ENCODE results near the gene BCORL1.

BCORL1 gene

GRCh38 chrX:130060122-130061069, 78.0 kb downstream of the BCORL1 start:
- no peak for DNase-seq (ENCODE audit: low read depth)

GRCh38 chrX:130066975-130067615, 84.7 kb downstream of the BCORL1 start:
- DNase-seq (ENCODE audit: low read depth) = no peak

GRCh38 chrX:130071611-130072344, 89.3 kb downstream of the BCORL1 start:
- no peak for DNase-seq (ENCODE audit: low read depth)

DNA sequence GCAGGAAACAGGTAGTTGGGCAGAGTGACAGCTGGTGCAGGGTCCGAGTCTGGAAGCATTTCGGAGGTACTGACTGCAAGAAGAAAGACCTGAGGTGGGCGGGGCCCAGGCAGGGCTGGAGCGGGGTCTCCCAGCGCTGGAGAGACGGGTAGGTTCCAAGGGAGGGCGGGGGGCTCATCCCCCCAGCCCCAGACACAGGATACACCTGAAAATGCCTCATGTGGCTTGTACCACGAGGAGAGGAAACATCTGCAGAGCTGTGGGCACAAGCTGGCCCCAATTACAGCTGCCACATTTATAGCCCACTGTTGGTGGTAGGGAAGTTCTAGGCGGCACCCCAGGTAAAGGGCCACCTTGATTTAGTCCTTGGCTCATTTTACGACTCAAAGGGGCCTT, 89.9 kb downstream of the BCORL1 start:
- no peak for DNase-seq (ENCODE audit: low read depth)

DNA sequence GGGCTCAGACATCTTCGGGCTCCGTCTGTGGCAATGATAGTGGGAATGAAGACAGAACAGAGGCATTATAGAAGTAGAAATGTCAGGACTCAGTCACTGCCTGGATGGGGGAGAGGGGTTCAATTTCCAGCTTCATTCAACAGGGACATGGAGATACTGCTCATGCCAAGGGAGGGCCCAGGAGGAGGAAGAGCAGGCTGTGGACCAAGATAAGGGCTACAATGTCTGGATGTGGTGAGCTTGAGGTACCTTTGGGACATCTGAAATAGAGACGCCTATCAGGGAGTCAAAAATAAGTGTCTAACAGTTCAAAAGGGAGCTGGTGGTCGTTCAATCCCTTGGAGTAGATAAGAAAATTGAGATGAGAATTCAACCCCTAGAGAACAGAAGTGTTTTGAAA, 93.3 kb downstream of the BCORL1 start:
- no peak for DNase-seq (ENCODE audit: low read depth)

GRCh38 chrX:130079824-130080406, 97.5 kb downstream of the BCORL1 start:
- no peak for DNase-seq (ENCODE audit: low read depth)

DNA sequence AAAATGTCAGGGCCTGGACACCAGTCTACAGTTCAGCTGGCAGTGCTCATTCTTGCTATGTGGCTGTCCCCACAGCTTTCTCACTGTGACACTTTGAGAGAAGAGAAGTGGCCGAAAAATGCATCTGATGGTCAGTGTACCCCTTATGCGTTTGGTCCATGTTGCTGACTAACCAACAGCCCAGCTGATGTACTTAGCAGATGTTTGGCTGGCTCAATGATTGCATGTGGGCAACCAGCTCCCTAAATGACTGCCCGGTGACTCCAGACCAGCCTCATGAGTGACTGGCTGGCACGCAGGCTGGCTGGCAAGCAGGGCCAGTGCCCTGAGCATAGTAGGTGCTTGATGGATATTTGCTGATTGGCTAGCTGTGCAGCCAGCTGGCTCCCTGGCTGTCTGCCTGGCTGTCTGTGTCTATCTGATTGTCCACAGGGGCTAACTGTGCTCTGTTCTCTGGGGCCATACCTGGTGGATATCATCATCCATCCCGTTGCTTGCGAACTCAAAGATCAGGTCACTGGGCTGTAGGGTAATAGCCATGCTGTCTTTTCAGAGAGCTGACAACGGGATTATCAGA, 98.4 kb downstream of the BCORL1 start:
- DNase-seq (ENCODE audit: low read depth) = no peak

- DNase-seq (ENCODE audit: low read depth) = no peak
Observed at GRCh38 chrX:130081421-130082045, 99.1 kb downstream of the BCORL1 start.

DNA sequence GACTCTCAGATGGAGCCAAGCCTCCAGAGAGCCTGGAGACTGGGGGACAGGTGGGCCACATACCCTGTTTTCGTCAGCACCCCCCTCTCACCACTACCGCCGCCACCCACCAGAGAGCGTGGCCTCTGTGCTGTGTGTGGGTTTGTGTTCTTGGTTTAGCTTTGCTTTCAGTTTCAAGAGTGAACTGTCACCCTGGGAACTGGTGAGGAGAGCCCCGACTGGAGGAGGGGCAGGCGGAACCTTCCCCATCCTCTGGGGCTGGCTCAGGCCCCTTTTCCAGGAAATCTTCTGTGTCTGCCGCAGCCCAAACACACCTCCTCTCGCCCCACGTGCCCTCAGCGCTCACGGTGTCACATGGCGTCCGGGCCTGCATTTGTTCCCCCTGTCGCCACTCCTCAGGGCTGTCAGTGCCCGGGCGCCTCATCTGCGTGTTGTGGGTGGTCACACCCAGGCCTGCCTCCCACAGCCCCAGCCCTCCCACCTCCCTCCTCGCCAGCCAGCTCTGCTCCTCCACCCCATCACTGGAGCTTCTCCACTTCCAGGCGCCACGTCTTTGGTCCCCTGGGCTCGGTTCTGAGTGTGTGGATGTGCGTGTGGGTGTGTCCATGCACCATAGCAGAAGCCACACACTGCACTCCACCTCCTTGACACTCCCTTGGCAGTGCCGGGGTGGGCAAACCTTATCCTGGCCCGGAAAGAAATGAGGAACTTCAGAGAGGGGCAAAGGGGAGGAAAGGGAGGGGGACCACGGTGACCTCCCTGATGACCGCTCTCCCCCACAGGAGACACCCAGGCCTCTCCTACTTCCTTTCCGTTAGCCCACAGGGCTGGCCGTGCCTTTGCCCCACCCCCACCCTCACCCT, 100.0 kb downstream of the BCORL1 start:
- no peak for DNase-seq (ENCODE audit: low read depth)

- no peak for DNase-seq (ENCODE audit: low read depth)
Observed at GRCh38 chrX:130083107-130083490, 100.7 kb downstream of the BCORL1 start.

DNA sequence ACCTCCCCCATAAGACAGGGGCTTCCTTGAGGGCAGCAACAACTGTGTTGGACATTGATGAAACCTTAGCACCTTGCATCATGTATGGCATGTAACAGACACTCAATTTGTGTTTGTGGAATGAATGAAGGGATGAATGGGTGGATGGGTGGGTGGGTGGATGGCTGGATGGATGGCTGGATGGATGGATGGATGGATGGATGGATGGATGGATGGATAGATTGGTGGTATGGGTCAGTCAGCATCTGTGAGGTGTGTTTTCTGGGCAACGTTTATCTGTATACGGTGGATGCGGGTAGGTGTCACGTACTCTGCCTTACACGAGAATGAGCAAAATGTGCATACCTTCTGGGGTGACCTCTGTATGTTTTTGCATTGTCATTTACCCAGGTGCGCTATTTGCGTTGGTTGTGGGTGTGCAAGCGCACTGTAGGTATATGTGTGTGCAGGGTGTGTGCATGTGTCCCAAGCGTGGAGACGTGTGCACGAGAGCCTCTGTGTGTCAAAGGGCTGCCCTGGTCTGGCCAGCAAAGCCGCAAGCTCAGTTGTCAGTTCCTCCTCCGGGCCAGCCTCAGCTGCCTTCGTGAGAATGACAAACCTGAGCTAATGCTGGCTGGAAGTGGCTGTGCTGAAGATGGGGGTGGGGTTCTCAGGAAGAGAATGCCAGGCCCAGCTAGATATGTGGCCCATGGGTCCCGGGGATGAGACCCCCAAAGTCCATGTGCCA, 101.4 kb downstream of the BCORL1 start:
- DNase-seq (ENCODE audit: low read depth) = no peak

- DNase-seq (ENCODE audit: low read depth) = no peak
Observed at GRCh38 chrX:130084631-130085237, 102.3 kb downstream of the BCORL1 start.

- DNase-seq (ENCODE audit: low read depth) = no peak
Observed at GRCh38 chrX:130085551-130086446, 103.4 kb downstream of the BCORL1 start.

DNA sequence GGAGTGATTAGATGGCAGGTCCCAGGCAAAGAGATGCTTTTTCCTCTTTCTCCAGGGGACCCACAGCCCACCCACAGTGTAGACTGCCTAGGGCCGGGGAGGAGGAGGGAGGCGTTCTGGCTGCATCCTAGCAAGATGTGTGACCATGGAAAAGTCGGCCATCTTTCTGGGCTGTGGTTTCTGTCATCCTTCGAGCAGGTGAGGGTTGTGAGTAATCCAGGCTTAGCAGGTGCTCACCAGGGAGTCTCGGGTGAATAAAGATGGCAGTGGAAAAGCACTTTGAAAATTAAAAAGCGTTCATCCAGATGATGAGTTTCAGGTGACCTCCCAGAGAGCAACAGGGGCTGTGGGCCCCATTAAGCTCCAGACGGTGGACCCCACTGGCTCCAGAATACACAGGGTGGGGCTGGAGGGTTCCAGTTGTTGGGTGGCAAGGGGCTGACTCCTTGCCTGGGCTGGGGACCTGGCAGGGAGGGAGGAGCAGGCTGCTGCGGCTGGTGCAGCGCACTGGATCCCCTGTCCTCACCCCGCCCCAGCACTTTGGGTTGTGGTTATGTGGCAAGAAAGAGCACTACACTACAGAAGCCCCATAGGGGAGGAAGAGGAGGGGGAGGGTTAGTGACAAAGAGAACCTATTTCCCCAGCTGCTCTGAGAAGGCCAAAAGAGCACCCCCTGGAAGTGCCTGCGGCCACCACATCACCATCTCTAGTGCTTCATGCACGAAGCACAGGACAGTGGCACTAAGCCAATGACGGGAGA, 104.2 kb downstream of the BCORL1 start:
- DNase-seq (ENCODE audit: low read depth) = no peak

- DNase-seq (ENCODE audit: low read depth) = no peak
Observed at GRCh38 chrX:130090364-130090763, 107.9 kb downstream of the BCORL1 start.

DNA sequence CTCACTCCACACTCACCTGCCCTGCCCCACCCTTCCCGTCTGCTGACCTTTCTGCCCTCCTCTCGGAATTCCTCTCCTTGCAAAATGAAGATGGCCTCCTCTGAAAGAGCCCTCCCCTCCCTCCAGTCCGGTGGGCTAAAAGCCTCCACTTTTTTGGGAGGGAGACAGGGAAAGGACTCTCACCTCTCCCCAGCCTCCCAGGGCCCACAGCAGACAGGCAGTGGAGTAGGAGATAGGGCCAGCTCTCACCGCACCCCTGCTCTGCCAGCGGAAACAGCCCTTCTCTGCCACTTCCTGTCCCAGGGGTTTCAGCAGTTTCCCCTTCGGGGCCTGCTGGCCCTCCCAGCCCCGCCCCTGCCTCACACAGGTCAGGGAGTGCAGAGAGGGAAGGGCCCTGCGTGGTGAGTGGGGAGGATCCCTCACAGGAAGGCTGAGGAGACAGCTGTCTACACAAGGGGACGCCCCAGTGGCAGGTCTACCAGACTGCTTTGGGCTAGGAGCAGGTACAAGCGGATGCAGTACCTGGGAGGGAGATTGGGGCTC, 109.6 kb downstream of the BCORL1 start:
- DNase-seq (ENCODE audit: low read depth) = no peak

- DNase-seq (ENCODE audit: low read depth) = no peak
Observed at GRCh38 chrX:130093271-130093670, 110.8 kb downstream of the BCORL1 start.

Measured in non-pigmented ciliary epithelial cell (primary cell).